Muscle layer of colon (tissue), 2 donors: Measurements from ENCODE around the gene IKBKE.

Source experiments
- H3K27ac ChIP-seq: one replicate; pipeline ENCODE4 v1.7.0; 2013; ENCODE audit warnings: low read depth, mild to moderate bottlenecking, low read length, moderate library complexity
- H3K27me3 ChIP-seq, 2 donors: one replicate each; pipeline ENCODE4 v1.7.0; 2013; ENCODE audit warnings: low read length in 2 of 2, mild to moderate bottlenecking in 2 of 2; ENCODE audit not compliant: insufficient read depth in 2 of 2, control insufficient read depth in 1 of 2
- H3K36me3 ChIP-seq: one replicate; pipeline ENCODE4 v1.7.0; 2013; ENCODE audit warnings: mild to moderate bottlenecking, low read length; ENCODE audit not compliant: insufficient read depth
- H3K4me1 ChIP-seq: one replicate; pipeline ENCODE4 v1.7.0; 2013; ENCODE audit warnings: mild to moderate bottlenecking, low read length; ENCODE audit not compliant: insufficient read depth
- H3K4me3 ChIP-seq, 2 donors: one replicate each; pipeline ENCODE4 v1.7.0; 2013; ENCODE audit warnings: low read length in 2 of 2, low read depth in 1 of 2, mild to moderate bottlenecking in 1 of 2, moderate library complexity in 1 of 2
- H3K9ac ChIP-seq: one replicate; pipeline ENCODE4 v1.7.0; 2013; ENCODE audit warnings: low read length
- H3K9me3 ChIP-seq: one replicate; pipeline ENCODE4 v1.7.0; 2013; ENCODE audit warnings: mild to moderate bottlenecking, low read length
- donor health status: abdominal sarcoma.
- donor health status: Adenocarcinoma of cecum.

IKBKE gene

GRCh38 chr1:206445116-206445515, 25.2 kb upstream of the IKBKE start:
- no peaks in the 10 kb centered on the region for H3K27me3 ChIP-seq
- H3K27ac ChIP-seq: no peak overlapping the region
- peaks cover 47% of the 10 kb centered on the region for H3K36me3 ChIP-seq
- H3K4me1 ChIP-seq: peaks cover 7% of the 10 kb centered on the region
- H3K4me3 ChIP-seq: no peak overlapping the region
- H3K9ac ChIP-seq: no peak overlapping the region
- H3K9me3 ChIP-seq: no peaks in the 10 kb centered on the region

GRCh38 chr1:206445911-206446356, 24.3 kb upstream of the IKBKE start:
- no peak overlapping the region for H3K4me3 ChIP-seq
- peaks cover 49% of the 10 kb centered on the region for H3K36me3 ChIP-seq
- no peaks in the 10 kb centered on the region for H3K27me3 ChIP-seq
- no peak overlapping the region for H3K9ac ChIP-seq
- peaks cover 7% of the 10 kb centered on the region for H3K4me1 ChIP-seq
- no peaks in the 10 kb centered on the region for H3K9me3 ChIP-seq
- H3K27ac ChIP-seq: no peak overlapping the region

- Histone ChIP-seq H3K27me3 (no peaks in the 10 kb centered on the region), H3K36me3 (peaks cover 49% of the 10 kb centered on the region), H3K27ac (no peak overlapping the region), H3K9ac (no peak overlapping the region), H3K9me3 (no peaks in the 10 kb centered on the region), H3K4me3 (no peak overlapping the region), H3K4me1 (peaks cover 7% of the 10 kb centered on the region)
Measured at GRCh38 chr1:206446688-206447421, 23.4 kb upstream of the IKBKE start.

- H3K4me1 ChIP-seq: peaks cover 7% of the 10 kb centered on the region
- H3K4me3 ChIP-seq: no peak overlapping the region
- peaks cover 46% of the 10 kb centered on the region for H3K36me3 ChIP-seq
- H3K27ac ChIP-seq: no peak overlapping the region
- no peaks in the 10 kb centered on the region for H3K27me3 ChIP-seq
- H3K9ac ChIP-seq: no peak overlapping the region
- H3K9me3 ChIP-seq: no peaks in the 10 kb centered on the region
Measured at GRCh38 chr1:206447422-206447765, 22.9 kb upstream of the IKBKE start.

DNA sequence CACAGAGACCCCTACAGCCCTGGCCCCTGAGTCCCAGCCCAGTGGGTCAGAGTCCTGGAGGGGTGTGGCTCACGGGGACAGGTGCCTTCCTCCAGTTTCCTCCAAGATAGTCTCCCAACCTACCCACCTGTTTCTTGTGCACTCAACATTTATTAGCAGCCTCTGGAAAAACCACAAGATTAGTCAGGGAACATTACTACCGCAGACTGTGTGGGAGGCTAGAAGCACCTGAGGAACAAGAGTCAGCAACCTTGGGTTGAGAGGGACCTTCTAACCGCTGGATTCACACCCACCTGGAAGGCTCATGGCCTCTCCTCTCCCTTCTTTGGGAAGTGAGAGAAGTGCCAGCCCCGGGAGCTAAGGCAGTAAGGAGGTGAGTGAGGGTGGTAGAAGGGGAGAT, 22.5 kb upstream of the IKBKE start:
- Histone ChIP-seq H3K4me1 (peaks cover 7% of the 10 kb centered on the region), H3K9me3 (no peaks in the 10 kb centered on the region), H3K9ac (no peak overlapping the region), H3K4me3 (no peak overlapping the region), H3K27me3 (no peaks in the 10 kb centered on the region), H3K27ac (no peak overlapping the region), H3K36me3 (peaks cover 45% of the 10 kb centered on the region)

- Histone ChIP-seq H3K9me3 (no peaks in the 10 kb centered on the region), H3K4me3 (no peak overlapping the region), H3K4me1 (peaks cover 7% of the 10 kb centered on the region), H3K9ac (no peak overlapping the region), H3K27ac (no peak overlapping the region), H3K27me3 (no peaks in the 10 kb centered on the region), H3K36me3 (peaks cover 49% of the 10 kb centered on the region)
Measured at GRCh38 chr1:206448471-206448870, 21.8 kb upstream of the IKBKE start.

DNA sequence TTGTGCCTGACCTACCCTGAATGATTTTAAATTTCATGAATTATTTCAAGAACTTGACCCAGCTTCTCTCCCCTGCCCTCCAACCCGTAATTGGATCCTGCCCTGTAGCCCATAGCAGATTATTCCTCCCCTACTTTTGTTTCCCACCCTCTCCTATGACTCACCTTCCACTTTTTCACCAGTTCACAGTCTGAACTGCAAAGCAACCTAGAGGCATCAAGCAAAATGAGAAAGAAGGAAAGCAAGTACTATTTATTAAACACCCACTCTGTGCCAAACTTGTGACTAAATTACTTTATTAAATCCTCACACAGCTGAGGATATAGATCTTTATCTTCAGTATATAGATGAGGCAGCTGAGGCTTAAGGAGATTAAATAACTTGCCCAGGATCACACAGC, 20.7 kb upstream of the IKBKE start:
- no peaks in the 10 kb centered on the region for H3K9me3 ChIP-seq
- H3K4me3 ChIP-seq: no peak overlapping the region
- no peaks in the 10 kb centered on the region for H3K27me3 ChIP-seq
- H3K27ac ChIP-seq: no peak overlapping the region
- peaks cover 49% of the 10 kb centered on the region for H3K36me3 ChIP-seq
- no peak overlapping the region for H3K9ac ChIP-seq
- H3K4me1 ChIP-seq: peaks cover 7% of the 10 kb centered on the region

DNA sequence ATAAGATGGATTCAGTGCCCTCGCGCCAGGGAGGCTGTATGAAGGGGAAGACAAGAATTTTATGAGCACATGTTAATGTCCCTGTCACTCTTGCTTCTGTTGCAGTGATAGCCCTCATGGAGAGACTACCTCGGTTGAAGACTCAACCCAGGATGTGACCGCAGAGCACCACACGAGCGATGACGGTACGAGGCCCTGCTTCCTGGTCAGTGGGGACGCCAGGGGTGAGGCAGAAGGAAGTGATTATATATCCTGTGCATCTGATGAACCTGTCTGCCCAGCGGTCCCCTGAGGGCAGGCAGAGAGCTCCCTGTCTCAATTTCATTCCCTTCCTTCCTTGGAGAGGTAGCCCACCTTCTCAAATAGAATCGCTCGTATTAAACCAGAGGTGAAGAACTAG, 20.0 kb upstream of the IKBKE start:
- Histone ChIP-seq H3K36me3 (peaks cover 57% of the 10 kb centered on the region), H3K9ac (no peak overlapping the region), H3K4me3 (no peak overlapping the region), H3K27ac (no peak overlapping the region), H3K27me3 (no peaks in the 10 kb centered on the region), H3K4me1 (peaks cover 4% of the 10 kb centered on the region), H3K9me3 (no peaks in the 10 kb centered on the region)

GRCh38 chr1:206451134-206451686, 19.1 kb upstream of the IKBKE start:
- Histone ChIP-seq H3K4me1 (peaks cover 6% of the 10 kb centered on the region), H3K4me3 (no peak overlapping the region), H3K9ac (no peak overlapping the region), H3K9me3 (no peaks in the 10 kb centered on the region), H3K27me3 (no peaks in the 10 kb centered on the region), H3K27ac (no peak overlapping the region), H3K36me3 (peaks cover 54% of the 10 kb centered on the region)

DNA sequence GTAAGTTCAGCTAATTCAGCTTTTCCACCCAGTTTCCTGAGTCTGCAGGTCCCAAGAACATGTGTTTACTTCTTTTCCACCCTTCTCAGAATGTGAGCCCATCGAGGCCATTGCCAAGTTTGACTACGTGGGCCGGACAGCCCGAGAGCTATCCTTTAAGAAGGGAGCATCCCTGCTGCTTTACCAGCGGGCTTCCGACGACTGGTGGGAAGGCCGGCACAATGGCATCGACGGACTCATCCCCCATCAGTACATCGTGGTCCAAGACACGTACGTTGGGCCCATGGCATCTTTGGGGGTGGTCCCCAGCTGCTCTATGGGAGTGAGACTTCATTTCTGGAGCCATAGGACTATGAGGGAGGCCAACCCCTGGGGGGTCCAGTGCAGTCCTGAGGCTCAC, 17.2 kb upstream of the IKBKE start:
- Histone ChIP-seq H3K9ac (no peak overlapping the region), H3K36me3 (peaks cover 38% of the 10 kb centered on the region), H3K4me1 (peaks cover 18% of the 10 kb centered on the region), H3K4me3 (no peak overlapping the region), H3K27me3 (no peaks in the 10 kb centered on the region), H3K9me3 (no peaks in the 10 kb centered on the region), H3K27ac (no peak overlapping the region)

- Histone ChIP-seq H3K27me3 (no peaks in the 10 kb centered on the region), H3K4me1 (peaks cover 18% of the 10 kb centered on the region), H3K36me3 (peaks cover 29% of the 10 kb centered on the region), H3K9ac (no peak overlapping the region), H3K9me3 (no peaks in the 10 kb centered on the region), H3K27ac (no peak overlapping the region), H3K4me3 (no peak overlapping the region)
Measured at GRCh38 chr1:206455289-206455665, 15.0 kb upstream of the IKBKE start.
